ENCODE data around the gene VPS50.
"Not testable (repeated sequence)": the region's sequence is repeated elsewhere in the genome, so short reads cannot be mapped to it uniquely, and the experiment has no call there.

Gene VPS50

DNA sequence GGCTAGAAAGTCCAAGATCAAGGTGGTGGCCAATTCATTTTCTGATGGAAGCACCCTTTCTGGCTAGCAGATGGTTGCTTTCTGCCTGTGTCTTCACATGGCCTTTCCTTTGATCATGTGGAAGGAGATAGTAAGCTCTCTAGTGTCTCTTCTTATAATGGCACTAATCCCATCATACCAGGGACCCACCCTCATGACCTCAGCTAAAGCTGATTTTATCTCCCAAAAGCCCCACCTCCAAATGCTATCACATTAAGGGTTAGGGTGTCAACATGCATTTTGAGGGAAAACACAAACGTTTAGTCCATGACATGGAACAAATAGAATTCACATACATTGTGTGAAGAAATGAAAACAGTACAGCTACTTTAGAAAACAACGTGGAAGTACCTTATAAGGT lies 100.0 kb downstream of the VPS50 start:
- no peak for DNase-seq (ENCODE audit: low read depth in 3 of 3)

GRCh38 chr7:93337052-93337451 lies 104.9 kb downstream of the VPS50 start:
- no peak for DNase-seq (ENCODE audit: low read depth in 3 of 3)

- not testable (repeated sequence) for DNase-seq (ENCODE audit: low read depth in 3 of 3)
These were observed 110.0 kb downstream of the VPS50 start for GRCh38 chr7:93342178-93342577.

DNA sequence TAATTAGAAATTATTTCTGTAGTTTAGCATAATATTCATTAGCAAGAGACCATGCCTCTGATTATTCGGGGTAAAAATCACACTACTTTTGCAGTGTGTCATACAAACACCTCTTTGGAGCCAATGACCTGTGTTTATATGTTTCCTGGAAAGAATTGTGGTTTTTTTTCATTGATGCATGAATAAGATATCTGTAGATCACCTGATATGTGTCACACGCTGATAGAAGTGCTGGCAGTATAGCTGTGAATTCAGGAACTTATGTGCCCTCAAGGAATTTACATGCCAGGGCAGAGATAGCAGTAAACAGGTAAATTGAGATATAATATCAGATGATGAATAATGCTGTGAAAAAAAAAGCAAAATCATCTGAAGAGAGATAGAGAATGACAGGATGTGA lies 118.2 kb downstream of the VPS50 start:
- no peak for DNase-seq (ENCODE audit: low read depth in 3 of 3)

DNA sequence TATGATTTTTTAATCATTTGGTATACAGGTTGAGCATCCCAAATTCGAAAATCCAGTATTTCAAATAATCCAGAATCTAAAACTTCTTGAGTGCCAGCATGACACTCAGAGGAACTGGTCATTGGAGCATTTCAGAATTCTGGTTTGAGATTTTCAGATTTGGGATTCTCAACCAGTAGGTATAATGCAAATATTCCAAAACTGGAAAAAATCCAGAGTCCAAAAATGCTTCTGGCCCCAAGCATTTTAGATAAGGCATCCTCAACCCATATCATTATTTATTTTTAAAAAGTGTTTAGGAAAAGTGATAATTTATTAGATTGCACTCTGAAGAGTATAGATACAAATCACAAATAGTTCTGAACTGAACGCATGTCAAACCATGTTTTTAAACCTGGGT lies 120.7 kb downstream of the VPS50 start:
- no peak for DNase-seq (ENCODE audit: low read depth in 3 of 3)

- no peak for DNase-seq (ENCODE audit: low read depth in 3 of 3)
These were observed 122.6 kb downstream of the VPS50 start for GRCh38 chr7:93354815-93355214.

- DNase-seq (ENCODE audit: low read depth in 3 of 3) = no peak
These were observed 127.5 kb downstream of the VPS50 start for GRCh38 chr7:93359520-93360198.

- DNase-seq (ENCODE audit: low read depth in 3 of 3) = no peak
These were observed 129.7 kb downstream of the VPS50 start for GRCh38 chr7:93361853-93362252.

GRCh38 chr7:93364806-93365205 lies 132.6 kb downstream of the VPS50 start:
- DNase-seq (ENCODE audit: low read depth in 3 of 3) = no peak

GRCh38 chr7:93365341-93365740 lies 133.2 kb downstream of the VPS50 start:
- no peak for DNase-seq (ENCODE audit: low read depth in 3 of 3)

GRCh38 chr7:93366816-93367215 lies 134.7 kb downstream of the VPS50 start:
- DNase-seq (ENCODE audit: low read depth in 3 of 3) = no peak

DNA sequence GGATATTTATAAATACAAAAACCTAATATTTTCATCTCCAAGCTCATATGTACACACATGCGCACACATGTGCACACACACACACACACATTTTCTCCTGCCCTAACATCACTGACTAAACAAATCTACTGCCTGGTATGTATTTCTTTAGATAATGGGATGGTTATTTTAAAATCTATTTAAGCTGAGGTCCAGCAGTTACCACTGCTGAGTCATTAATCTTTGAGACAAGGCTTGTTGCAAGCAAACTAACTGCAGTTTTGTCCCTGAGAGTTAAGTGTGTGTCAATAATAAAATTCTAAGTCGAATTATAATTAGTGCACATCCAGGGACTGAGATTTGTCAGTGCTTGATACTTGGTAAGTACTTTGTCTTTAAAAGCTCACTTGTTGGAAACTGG lies 135.1 kb downstream of the VPS50 start:
- DNase-seq (ENCODE audit: low read depth in 3 of 3) = no peak

- DNase-seq (ENCODE audit: low read depth in 3 of 3) = not testable (repeated sequence)
These were observed 138.8 kb downstream of the VPS50 start for GRCh38 chr7:93370937-93371336.

GRCh38 chr7:93373537-93373936 lies 141.4 kb downstream of the VPS50 start:
- DNase-seq (ENCODE audit: low read depth in 3 of 3) = no peak

DNA sequence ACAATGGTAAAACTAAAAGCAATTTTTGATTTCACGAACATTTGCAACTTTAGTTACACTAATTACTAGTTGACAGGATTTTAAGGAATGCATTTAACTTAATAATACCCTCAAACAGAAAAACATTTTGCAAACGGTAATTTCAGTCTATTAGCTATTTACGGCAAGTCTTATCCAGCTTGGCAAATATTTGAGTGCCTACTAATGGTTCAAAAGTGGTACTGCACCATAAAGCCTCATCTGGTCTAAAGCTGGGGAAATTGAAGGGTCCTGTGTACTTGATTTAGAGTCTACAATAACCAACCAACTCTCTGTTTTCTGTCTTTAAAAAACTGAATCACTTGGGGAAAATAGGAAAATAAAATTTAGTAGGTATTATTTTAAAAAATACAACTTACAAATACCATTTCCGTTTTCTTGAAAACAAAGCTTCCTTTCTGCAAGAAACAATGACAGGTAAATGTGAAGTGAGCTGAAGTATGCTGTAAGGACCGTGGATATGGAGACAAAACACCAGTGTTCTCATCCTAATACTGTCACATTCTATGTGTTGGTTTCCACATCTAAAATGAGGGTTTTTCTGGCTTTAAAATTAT lies 142.3 kb downstream of the VPS50 start:
- no peak for DNase-seq (ENCODE audit: low read depth in 3 of 3)

DNA sequence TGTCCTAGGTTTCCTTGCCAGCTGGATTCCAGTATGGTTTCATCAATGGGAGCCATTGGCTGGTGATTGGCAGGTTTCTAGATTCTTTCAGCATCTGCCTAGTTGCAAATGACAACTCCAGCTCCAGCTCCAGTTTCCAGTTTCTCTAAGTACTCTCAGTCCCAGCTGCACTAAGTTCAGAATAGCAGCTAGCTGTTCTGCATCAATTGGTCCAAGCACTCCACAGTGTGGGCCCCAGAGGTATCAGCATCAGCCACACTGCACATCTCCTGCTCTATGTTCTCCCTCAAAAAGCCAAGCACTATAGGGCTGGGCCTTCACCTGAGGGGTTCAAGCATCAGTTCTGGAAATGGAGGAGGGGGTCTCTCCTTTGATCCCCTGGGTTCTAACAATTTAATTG lies 143.4 kb downstream of the VPS50 start:
- no peak for DNase-seq (ENCODE audit: low read depth in 3 of 3)

GRCh38 chr7:93378131-93378760 lies 146.1 kb downstream of the VPS50 start:
- DNase-seq (ENCODE audit: low read depth in 3 of 3) = no peak

GRCh38 chr7:93382362-93382761 lies 150.2 kb downstream of the VPS50 start:
- DNase-seq (ENCODE audit: low read depth in 3 of 3) = no peak

- no peak for DNase-seq (ENCODE audit: low read depth in 3 of 3)
These were observed 158.5 kb downstream of the VPS50 start for GRCh38 chr7:93390660-93391059.

DNA sequence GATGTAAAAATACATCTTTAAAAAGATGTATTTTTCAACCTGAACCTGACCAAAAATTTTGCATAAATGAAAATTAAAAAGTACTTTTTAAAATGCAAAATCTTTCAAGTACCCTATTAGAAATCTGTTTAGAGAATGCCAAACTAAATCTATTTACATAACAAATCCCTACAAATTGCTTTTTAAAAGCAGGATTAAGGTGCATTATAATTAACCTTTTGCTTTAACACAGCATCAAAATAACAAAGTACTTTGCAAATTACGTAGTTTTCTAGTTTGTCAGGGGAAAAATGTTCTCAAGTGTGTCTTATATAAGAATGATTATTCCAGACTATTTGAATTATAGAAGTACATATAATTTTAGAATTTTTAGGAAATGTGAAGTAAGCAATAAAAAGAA lies 160.8 kb downstream of the VPS50 start:
- no peak for DNase-seq (ENCODE audit: low read depth in 3 of 3)

DNA sequence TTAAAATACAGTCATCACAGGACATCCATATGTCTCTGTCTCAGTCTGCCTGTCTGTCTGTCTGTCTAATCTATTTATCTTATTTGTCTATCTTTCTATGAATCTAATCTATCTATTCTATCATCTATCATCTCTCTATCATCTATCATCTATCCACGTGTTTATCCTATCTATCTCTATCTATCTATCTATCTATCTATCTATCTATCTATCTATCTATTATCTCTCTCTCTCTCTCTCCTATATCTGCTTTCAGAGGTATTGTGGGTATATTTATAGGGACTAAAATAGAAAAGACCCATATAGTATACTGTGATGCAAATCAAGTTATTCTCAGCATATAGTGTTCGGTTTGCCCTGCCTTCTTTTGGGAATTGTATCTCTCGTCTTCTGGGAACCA lies 167.5 kb downstream of the VPS50 start:
- no peak for DNase-seq (ENCODE audit: low read depth in 3 of 3)

DNA sequence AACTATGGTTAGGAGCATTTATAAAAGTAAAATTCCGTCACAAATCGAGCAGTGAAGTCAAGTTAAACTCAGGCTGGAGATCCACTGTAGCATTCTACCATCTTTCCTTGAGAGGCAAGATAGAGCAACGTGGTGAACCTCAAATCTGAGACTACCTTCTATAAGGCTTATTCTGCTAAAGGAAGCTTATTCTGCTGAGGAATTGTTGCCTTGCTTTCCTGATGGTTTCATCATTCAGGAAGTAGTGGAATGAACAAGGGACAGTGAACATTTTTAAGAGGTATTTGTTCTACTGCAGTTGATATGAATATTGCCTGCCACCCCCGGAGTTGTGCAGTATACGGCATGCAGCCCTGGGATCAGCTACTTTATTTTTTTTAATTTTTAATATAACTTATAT lies 170.8 kb downstream of the VPS50 start:
- DNase-seq (ENCODE audit: low read depth in 3 of 3) = no peak

DNA sequence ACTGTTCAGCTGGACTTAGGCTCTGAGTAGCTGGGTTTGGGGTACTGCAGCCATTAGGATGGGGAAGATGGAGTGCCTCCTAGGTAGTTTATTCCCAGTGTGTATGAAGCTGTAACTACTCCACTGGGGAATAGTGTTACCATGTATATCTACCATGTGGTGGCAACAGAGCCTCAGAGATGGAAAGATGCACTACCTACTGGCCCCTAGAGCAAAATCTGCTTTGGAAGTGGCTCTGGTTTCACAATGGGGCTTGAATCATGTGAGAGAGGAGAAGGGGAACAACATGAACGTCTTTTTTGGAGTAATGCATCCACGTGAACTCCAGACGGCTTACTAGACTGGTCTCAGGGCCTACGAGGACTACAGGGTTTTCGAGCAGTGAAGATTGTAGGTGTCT lies 175.1 kb downstream of the VPS50 start:
- no peak for DNase-seq (ENCODE audit: low read depth in 3 of 3)
